AG09319 (cell line): ENCODE results near the gene PATZ1.

Experiments
- DNase-seq: peaks from one replicate; pipeline ENCODE4 v3.0.0-alpha.2; 2010; ENCODE audit warnings: low read depth; ENCODE audit errors: extremely low read depth
- TF ChIP-seq, protein P1 (sequence below): IDR thresholded peaks from 2 replicates; pipeline ENCODE4 v1.5.1; 2011; ENCODE audit warnings: low read depth, mild to moderate bottlenecking, inconsistent platforms, low read length, moderate library complexity

The PATZ1 gene

DNA sequence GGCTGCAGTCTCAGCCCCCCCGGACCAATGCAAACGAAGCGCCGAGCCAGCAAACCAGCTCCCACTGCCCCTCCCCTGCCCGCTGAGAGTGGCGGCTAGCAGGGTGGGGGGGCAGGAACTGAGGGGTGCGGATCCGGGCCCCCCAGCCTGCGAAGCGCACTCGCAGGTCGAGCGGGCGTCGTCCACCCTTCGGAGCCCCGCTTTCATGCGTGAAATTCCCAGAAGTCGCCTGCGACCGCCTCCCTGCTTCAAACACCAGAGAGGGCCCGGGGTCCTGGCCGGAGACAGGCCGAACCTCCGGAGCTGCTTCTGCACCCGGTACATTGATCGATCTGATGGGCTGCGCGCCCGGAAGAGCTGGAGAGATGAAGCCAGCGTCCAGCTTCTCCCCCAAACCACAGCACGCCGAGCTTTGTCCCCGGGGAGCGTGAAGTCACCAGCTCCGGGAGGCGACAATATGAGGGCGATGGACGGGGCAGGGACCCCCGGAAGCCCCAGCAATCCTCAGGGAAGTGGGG is 646 bp upstream of the PATZ1 start:
- TF ChIP-seq, protein P1, sequence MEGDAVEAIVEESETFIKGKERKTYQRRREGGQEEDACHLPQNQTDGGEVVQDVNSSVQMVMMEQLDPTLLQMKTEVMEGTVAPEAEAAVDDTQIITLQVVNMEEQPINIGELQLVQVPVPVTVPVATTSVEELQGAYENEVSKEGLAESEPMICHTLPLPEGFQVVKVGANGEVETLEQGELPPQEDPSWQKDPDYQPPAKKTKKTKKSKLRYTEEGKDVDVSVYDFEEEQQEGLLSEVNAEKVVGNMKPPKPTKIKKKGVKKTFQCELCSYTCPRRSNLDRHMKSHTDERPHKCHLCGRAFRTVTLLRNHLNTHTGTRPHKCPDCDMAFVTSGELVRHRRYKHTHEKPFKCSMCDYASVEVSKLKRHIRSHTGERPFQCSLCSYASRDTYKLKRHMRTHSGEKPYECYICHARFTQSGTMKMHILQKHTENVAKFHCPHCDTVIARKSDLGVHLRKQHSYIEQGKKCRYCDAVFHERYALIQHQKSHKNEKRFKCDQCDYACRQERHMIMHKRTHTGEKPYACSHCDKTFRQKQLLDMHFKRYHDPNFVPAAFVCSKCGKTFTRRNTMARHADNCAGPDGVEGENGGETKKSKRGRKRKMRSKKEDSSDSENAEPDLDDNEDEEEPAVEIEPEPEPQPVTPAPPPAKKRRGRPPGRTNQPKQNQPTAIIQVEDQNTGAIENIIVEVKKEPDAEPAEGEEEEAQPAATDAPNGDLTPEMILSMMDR, result no peak
- DNase-seq, result no peak

- TF ChIP-seq, protein P1, result peak; percentile 61
- peak; percentile 58 for DNase-seq
Measured at GRCh38 chr22:31345331-31346254, 553 bp downstream of the PATZ1 start.

- TF ChIP-seq, protein P1, result no peak
- no peak for DNase-seq
Measured at GRCh38 chr22:31344578-31345330, 1.4 kb downstream of the PATZ1 start.

- no peak for DNase-seq
- TF ChIP-seq, protein P1, result no peak
Measured at GRCh38 chr22:31344256-31344577, 1.9 kb downstream of the PATZ1 start.

DNA sequence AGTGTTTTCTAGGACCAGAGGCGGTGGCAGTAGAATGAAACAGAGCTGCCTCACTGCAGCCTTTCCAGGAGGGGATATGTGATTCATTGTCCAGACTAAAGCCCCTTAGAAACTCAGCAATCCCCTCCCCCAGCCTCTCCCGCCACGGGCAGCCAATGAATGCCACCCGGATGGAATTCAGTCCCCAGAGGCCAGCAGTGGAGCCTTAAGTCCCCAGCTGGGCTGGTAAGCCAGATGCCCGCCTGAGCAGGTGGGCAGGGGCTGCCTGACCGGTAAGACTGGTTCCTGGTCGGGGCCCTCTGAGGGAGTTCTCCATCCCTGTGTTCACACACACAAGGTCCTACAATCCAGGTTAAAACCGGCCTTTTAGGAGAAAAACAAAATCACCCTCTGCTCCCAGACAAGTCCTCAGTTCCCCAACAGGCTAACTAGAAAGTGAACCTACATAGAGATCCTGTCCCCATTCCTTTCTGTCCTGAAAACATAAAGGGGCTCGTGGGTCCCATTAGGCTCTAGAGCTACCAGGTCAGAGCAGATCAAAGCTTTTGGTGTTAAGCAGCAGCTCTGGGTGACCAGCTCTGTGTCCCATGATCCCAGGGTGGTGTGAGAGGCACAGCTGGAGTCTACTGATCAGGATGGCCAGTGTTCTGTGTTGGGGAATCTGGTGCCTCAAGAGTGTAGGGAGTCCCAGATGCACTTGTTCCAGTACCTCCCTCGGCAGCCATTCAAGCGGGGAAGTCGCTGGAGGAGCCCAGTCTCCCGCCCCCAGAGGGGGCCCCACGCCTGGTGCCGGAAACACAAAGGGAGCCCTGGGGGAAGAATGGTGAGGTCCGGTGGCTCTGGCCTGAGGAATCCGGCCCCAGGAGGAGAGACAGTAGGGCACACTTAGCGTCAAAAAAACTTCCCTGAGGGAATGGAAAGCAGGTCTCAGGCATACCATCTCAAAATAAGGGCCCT is 2.6 kb downstream of the PATZ1 start:
- DNase-seq, result no peak
- TF ChIP-seq, protein P1, result no peak

GRCh38 chr22:31342389-31343140 is 3.6 kb downstream of the PATZ1 start:
- DNase-seq, result no peak
- TF ChIP-seq, protein P1, result no peak
